HEK293 (cell line): ENCODE measurements around the gene NATD1.

Experiments used
- CTCF ChIA-PET: fragments of 350-600 bp; formaldehyde crosslinking; extraction: SDS; loops from one replicate; lab custom pipeline; 2021; ENCODE audit warnings: antibody characterized with exemption; lab: Yijun Ruan, JAX
- POLR2A ChIA-PET: fragments of 300-600 bp; formaldehyde crosslinking; extraction: SDS; loops from one replicate; lab custom pipeline; 2020; ENCODE audit warnings: antibody characterized with exemption, inconsistent platforms; lab: Yijun Ruan, JAX
- H3K27ac ChIP-seq: fragments of 200-500 bp; sonication (Bioruptor generic); 2 replicates; pipeline ENCODE4 v1.5.1; 2014; ENCODE audit warnings: low read depth, low read length, control low read depth, inconsistent platforms; ENCODE audit errors: extremely low read depth
- H3K36me3 ChIP-seq, 2 experiments: fragments of 200-500 bp in 1 of 2; sonication (Bioruptor generic) in 1 of 2; 1 replicate in 1 of 2; 2 replicates in 1 of 2; pipeline ENCODE4 v1.5.1; 2014 to 2017; ENCODE audit warnings: inconsistent platforms in 2 of 2, low read length in 2 of 2; ENCODE audit not compliant: control insufficient read depth in 2 of 2, insufficient read depth in 1 of 2
- H3K4me1 ChIP-seq: fragments of 200-500 bp; sonication (Bioruptor generic); 2 replicates; pipeline ENCODE4 v1.5.1; 2014; ENCODE audit warnings: mild to moderate bottlenecking, low read length, inconsistent platforms; ENCODE audit not compliant: control insufficient read depth, insufficient read depth
- H3K4me3 ChIP-seq: 2 replicates; pipeline ENCODE4 v1.5.1; 2011; ENCODE audit warnings: low read depth, mild to moderate bottlenecking, control low read depth, low read length, moderate library complexity
- H3K9me3 ChIP-seq: fragments of 200-500 bp; sonication (Bioruptor generic); 2 replicates; pipeline ENCODE4 v1.5.1; 2014; ENCODE audit warnings: low read depth, low read length, inconsistent platforms; ENCODE audit not compliant: control insufficient read depth, insufficient read depth
- ATF2 ChIP-seq: fragments of 450-650 bp; formaldehyde crosslinking; IDR thresholded peaks from 2 replicates; pipeline ENCODE4 v1.5.1; 2016; ENCODE audit warnings: missing biosample characterization, missing genetic modification characterization, low read depth
- OSR2 ChIP-seq: fragments of 450-650 bp; formaldehyde crosslinking; IDR thresholded peaks from 2 replicates; pipeline ENCODE4 v1.5.1; 2016; ENCODE audit warnings: missing biosample characterization, missing genetic modification characterization
- OVOL3 ChIP-seq: fragments of 450-650 bp; formaldehyde crosslinking; IDR thresholded peaks from 2 replicates; pipeline ENCODE4 v1.5.1; 2016; ENCODE audit warnings: missing biosample characterization, missing genetic modification characterization
- SCRT1 ChIP-seq: fragments of 450-650 bp; formaldehyde crosslinking; IDR thresholded peaks from 2 replicates; pipeline ENCODE4 v1.5.1; 2016; ENCODE audit warnings: missing biosample characterization, missing genetic modification characterization, borderline replicate concordance
- SCRT2 ChIP-seq: fragments of 450-650 bp; formaldehyde crosslinking; IDR thresholded peaks from 2 replicates; pipeline ENCODE4 v1.5.1; 2016; ENCODE audit warnings: missing biosample characterization, missing genetic modification characterization
- TCF7L2 ChIP-seq: IDR thresholded peaks from 2 replicates; pipeline ENCODE4 v1.6.1; 2011; ENCODE audit warnings: low read depth, mild to moderate bottlenecking, inconsistent platforms, low read length, moderate library complexity, borderline replicate concordance
- YY1 ChIP-seq: fragments of 450-650 bp; formaldehyde crosslinking; IDR thresholded peaks from 2 replicates; pipeline ENCODE4 v1.5.1; 2018; ENCODE audit warnings: missing biosample characterization, missing genetic modification characterization
- ZBTB17 ChIP-seq: fragments of 450-650 bp; formaldehyde crosslinking; IDR thresholded peaks from 2 replicates; pipeline ENCODE4 v1.5.1; 2016; ENCODE audit warnings: missing biosample characterization, missing genetic modification characterization
- ZBTB26 ChIP-seq: fragments of 450-650 bp; formaldehyde crosslinking; optimal IDR thresholded peaks from 2 replicates; pipeline ENCODE3; 2016; ENCODE audit warnings: missing biosample characterization, mild to moderate bottlenecking, missing genetic modification characterization
- ZFHX2 ChIP-seq: fragments of 450-650 bp; formaldehyde crosslinking; conservative IDR thresholded peaks from 2 replicates; pipeline ENCODE4 v1.5.1; 2016; ENCODE audit warnings: missing biosample characterization, missing genetic modification characterization
- ZFP37 ChIP-seq: fragments of 450-650 bp; formaldehyde crosslinking; IDR thresholded peaks from 2 replicates; pipeline ENCODE4 v1.5.1; 2016; ENCODE audit warnings: missing biosample characterization, missing genetic modification characterization
- ZNF146 ChIP-seq: fragments of 450-650 bp; formaldehyde crosslinking; IDR thresholded peaks from 2 replicates; pipeline ENCODE4 v1.5.1; 2016; ENCODE audit warnings: missing biosample characterization, missing genetic modification characterization
- ZNF214 ChIP-seq: fragments of 450-650 bp; formaldehyde crosslinking; IDR thresholded peaks from 2 replicates; pipeline ENCODE4 v1.5.1; 2017; ENCODE audit warnings: missing biosample characterization, mild to moderate bottlenecking, missing genetic modification characterization, borderline replicate concordance
- ZNF24 ChIP-seq: fragments of 450-650 bp; formaldehyde crosslinking; IDR thresholded peaks from 2 replicates; pipeline ENCODE4 v1.5.1; 2016; ENCODE audit warnings: missing biosample characterization, missing genetic modification characterization
- ZNF311 ChIP-seq: fragments of 450-650 bp; formaldehyde crosslinking; IDR thresholded peaks from 2 replicates; pipeline ENCODE4 v1.5.1; 2017; ENCODE audit warnings: missing biosample characterization, missing genetic modification characterization, borderline replicate concordance
- ZNF433 ChIP-seq: fragments of 450-650 bp; formaldehyde crosslinking; IDR thresholded peaks from 2 replicates; pipeline ENCODE4 v1.5.1; 2016; ENCODE audit warnings: missing biosample characterization, missing genetic modification characterization, low read depth
- ZNF510 ChIP-seq: fragments of 450-650 bp; formaldehyde crosslinking; IDR thresholded peaks from 2 replicates; pipeline ENCODE4 v1.5.1; 2018; ENCODE audit warnings: mild to moderate bottlenecking, missing genetic modification characterization, missing biosample characterization; ENCODE audit not compliant: insufficient replicate concordance
- ZNF521 ChIP-seq: fragments of 450-650 bp; formaldehyde crosslinking; IDR thresholded peaks from 2 replicates; pipeline ENCODE4 v1.5.1; 2017; ENCODE audit warnings: missing biosample characterization, mild to moderate bottlenecking, missing genetic modification characterization
- ZNF76 ChIP-seq: fragments of 450-650 bp; formaldehyde crosslinking; IDR thresholded peaks from 2 replicates; pipeline ENCODE4; 2016; ENCODE audit warnings: low read depth, missing biosample characterization, missing genetic modification characterization, borderline replicate concordance
- ZNF830 ChIP-seq: fragments of 450-650 bp; IDR thresholded peaks from 2 replicates; pipeline ENCODE4 v1.5.0; 2018; ENCODE audit warnings: missing biosample characterization, missing genetic modification characterization, low read depth, mild to moderate bottlenecking, moderate library complexity
- ZSCAN5A ChIP-seq: fragments of 450-650 bp; formaldehyde crosslinking; IDR thresholded peaks from 2 replicates; pipeline ENCODE4 v1.5.1; 2016; ENCODE audit warnings: missing biosample characterization, missing genetic modification characterization
- TF ChIP-seq, protein P1 (sequence below): fragments of 450-650 bp; formaldehyde crosslinking; IDR thresholded peaks from 2 replicates; pipeline ENCODE4 v1.5.1; 2016; ENCODE audit warnings: missing biosample characterization, missing genetic modification characterization, low read depth

Gene NATD1

GRCh38 chr17:21249086-21249795 lies 4.0 kb downstream of the NATD1 start:
- ChIA-PET CTCF (interaction anchor here (0.6 to 1.3 kb wide), 6 partner anchors 8 to 263 kb away, joined by 3 to 7 read pairs (median 4); no protein-coding TSS in a partner anchor), POLR2A (interaction anchor here (0.6 to 1.3 kb wide), 4 partner anchors 8 to 206 kb away, joined by 3 to 4 read pairs (median 3); no protein-coding TSS in a partner anchor)
- H3K36me3 ChIP-seq = peaks cover 0 to 4% of the 10 kb centered on the region in 2 experiments; a peak in 2 of 3 replicates
- H3K27ac ChIP-seq = no peak overlapping the region
- H3K9me3 ChIP-seq = no peaks in the 10 kb centered on the region
- H3K4me3 ChIP-seq = no peak overlapping the region
- 0 out of 2 replicates have a peak, but pooled peaks cover 2% of the 10 kb centered on the region for H3K4me1 ChIP-seq
- TF ChIP-seq ZSCAN5A (no peak), ZNF433 (no peak), OVOL3 (tag by site-specific recombination) (no peak), ZNF510 (tag by site-specific recombination) (no peak), ZNF830 (no peak), ZBTB26 (tag by site-specific recombination) (no peak)

DNA sequence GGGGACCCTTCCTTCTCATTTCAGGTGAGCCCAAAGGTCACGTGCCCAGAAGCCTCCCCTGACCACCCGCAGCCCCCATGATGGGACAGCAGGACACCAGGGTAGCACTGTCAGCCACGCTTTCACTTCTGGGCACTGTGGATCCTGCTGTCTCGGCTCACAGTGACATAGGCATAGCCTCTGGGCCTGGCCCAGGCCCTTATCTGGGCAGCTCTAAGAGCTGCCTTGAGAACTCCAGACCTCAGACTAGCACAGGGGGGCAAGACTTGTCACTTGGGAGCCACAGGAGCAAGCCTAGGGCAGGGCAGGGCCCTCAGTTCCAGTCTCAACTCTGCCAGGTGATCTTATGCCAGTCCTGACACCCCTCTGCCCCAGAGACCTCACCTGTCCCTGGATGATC lies 4.7 kb downstream of the NATD1 start:
- Histone ChIP-seq H3K4me3 (no peak overlapping the region), H3K9me3 (no peaks in the 10 kb centered on the region), H3K36me3 (peaks cover 0 to 4% of the 10 kb centered on the region in 2 experiments; a peak in 2 of 3 replicates), H3K4me1 (no peaks in the 10 kb centered on the region)
- TF ChIP-seq ZNF214 (tag by site-specific recombination) = no peak
- no peak for TF ChIP-seq ZFP37 (tag by site-specific recombination)
- TF ChIP-seq ZNF24 (tag by site-specific recombination) = no peak
- TF ChIP-seq SCRT2 (tag by site-specific recombination) = no peak
- no peak for TF ChIP-seq TCF7L2
- TF ChIP-seq ZNF521 (tag by site-specific recombination) = no peak
- no peak for TF ChIP-seq ZNF311 (tag by site-specific recombination)
- TF ChIP-seq, all 188 proteins: peak for 0
- H3K27ac ChIP-seq = no peak overlapping the region
- ChIA-PET POLR2A (no interaction called here), CTCF (interaction anchor here (0.7 to 1.0 kb wide), 2 partner anchors 129 to 222 kb away, joined by 3 to 7 read pairs; no protein-coding TSS in a partner anchor)

DNA sequence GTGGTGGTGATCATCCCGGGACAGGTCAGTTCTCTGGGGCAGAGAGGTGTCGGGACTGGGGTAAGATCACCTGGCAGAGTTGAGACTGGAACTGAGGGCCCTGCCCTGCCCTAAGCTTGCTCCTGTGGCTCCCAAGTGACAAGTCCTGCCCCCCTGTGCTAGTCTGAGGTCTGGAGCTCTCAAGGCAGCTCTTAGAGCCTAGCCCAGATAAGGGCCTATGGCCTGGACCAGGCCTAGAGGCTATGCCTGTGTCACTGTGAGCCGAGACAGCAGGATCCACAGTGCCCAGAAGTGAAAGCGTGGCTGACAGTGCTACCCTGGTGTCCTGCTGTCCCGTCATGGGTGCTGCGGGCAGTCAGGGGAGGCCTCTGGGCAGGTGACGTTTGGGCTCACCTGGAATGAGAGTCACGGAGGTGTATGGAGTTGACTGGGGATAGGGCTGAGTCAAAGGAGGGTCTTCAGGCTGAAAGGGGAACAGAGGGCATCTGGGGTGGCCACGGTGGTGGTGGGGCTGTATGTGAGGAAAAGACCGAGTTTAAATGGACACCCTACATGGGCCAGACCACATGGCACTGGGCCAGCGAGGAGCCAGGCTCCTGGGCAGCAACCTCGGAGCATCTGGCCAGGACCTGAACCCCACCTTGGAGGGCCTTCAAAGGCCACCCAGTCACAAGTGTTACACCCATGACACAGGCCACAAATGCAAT lies 5.5 kb downstream of the NATD1 start:
- Histone ChIP-seq H3K27ac (no peak overlapping the region), H3K36me3 (peaks cover 0 to 7% of the 10 kb centered on the region in 2 experiments; a peak in 2 of 3 replicates), H3K4me1 (no peaks in the 10 kb centered on the region), H3K4me3 (no peak overlapping the region), H3K9me3 (no peaks in the 10 kb centered on the region)
- POLR2A ChIA-PET = no interaction called here
- CTCF ChIA-PET = interaction anchor here (2.0 kb wide), 1 partner anchor 10 kb away, joined by 6 read pairs; no protein-coding TSS in a partner anchor
- TF ChIP-seq ZNF146 (tag by site-specific recombination) = no peak
- TF ChIP-seq, protein P1, sequence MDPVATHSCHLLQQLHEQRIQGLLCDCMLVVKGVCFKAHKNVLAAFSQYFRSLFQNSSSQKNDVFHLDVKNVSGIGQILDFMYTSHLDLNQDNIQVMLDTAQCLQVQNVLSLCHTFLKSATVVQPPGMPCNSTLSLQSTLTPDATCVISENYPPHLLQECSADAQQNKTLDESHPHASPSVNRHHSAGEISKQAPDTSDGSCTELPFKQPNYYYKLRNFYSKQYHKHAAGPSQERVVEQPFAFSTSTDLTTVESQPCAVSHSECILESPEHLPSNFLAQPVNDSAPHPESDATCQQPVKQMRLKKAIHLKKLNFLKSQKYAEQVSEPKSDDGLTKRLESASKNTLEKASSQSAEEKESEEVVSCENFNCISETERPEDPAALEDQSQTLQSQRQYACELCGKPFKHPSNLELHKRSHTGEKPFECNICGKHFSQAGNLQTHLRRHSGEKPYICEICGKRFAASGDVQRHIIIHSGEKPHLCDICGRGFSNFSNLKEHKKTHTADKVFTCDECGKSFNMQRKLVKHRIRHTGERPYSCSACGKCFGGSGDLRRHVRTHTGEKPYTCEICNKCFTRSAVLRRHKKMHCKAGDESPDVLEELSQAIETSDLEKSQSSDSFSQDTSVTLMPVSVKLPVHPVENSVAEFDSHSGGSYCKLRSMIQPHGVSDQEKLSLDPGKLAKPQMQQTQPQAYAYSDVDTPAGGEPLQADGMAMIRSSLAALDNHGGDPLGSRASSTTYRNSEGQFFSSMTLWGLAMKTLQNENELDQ (tag by site-specific recombination) = no peak
- no peak for TF ChIP-seq ATF2
- no peak for TF ChIP-seq YY1 (tag by site-specific recombination)
- TF ChIP-seq ZBTB17 (tag by site-specific recombination) = no peak
- no peak for TF ChIP-seq ZFHX2 (tag by site-specific recombination)
- no peak for TF ChIP-seq SCRT1
- TF ChIP-seq OSR2 = no peak
- TF ChIP-seq ZNF76 (tag by site-specific recombination) = no peak
